Cardiac fibroblast (primary cell): ENCODE data around the gene ZNF335.
A peak's percentile ranks its signal among the peaks of the same experiment; 100 is the strongest.

ENCODE experiments used
- DNase-seq, 2 donors: peaks; one replicate each; pipeline versions ENCODE4 v3.0.0 to v3.0.0-alpha.2; 2010; ENCODE audit warnings: low read depth in 2 of 2
- H3K4me3 ChIP-seq, 2 donors: replicated peaks in 1 of 2; 1 replicate in 1 of 2; 2 replicates in 1 of 2; pipeline ENCODE4 v1.5.1; 2011; ENCODE audit warnings: low read depth in 2 of 2, low read length in 2 of 2, mild to moderate bottlenecking in 2 of 2, moderate library complexity in 1 of 2
- CTCF ChIP-seq: IDR thresholded peaks from one replicate; pipeline ENCODE4 v1.5.1; 2011; ENCODE audit warnings: low read depth, mild to moderate bottlenecking, low read length, inconsistent platforms

The ZNF335 gene

GRCh38 chr20:45976086-45976485, 4.1 kb upstream of the ZNF335 start:
- no peak for DNase-seq
- TF ChIP-seq CTCF, result no peak
- no peak overlapping the region for H3K4me3 ChIP-seq

GRCh38 chr20:45975686-45976085, 3.7 kb upstream of the ZNF335 start:
- no peak for TF ChIP-seq CTCF
- DNase-seq, result no peak
- no peak overlapping the region for H3K4me3 ChIP-seq

- H3K4me3 ChIP-seq, result no peak overlapping the region
- TF ChIP-seq CTCF, result no peak
- no peak for DNase-seq
Observed at GRCh38 chr20:45974896-45975565, 3.0 kb upstream of the ZNF335 start.

GRCh38 chr20:45972500-45973183, 639 bp upstream of the ZNF335 start:
- peak overlapping the region; percentile 51 to 93 for H3K4me3 ChIP-seq
- DNase-seq, result no peak
- TF ChIP-seq CTCF, result no peak

GRCh38 chr20:45971425-45971674, 653 bp downstream of the ZNF335 start:
- DNase-seq, result no peak
- H3K4me3 ChIP-seq, result peak overlapping the region; percentile 93 to 97
- no peak for TF ChIP-seq CTCF

GRCh38 chr20:45970646-45971424, 1.2 kb downstream of the ZNF335 start:
- peak; percentile 27 to 35 for DNase-seq
- no peak for TF ChIP-seq CTCF
- peak overlapping the region; percentile 93 to 97 for H3K4me3 ChIP-seq
